Measurements from ENCODE around the gene KRTAP10-6. TPM values are rescaled to one million over a fixed set of nuclear protein-coding genes. Genes with fewer than 3 reads are reported as not detected.

Gene KRTAP10-6
- total RNA-seq, 1 experiment from 2014 or later = not detected

- TF ChIP-seq FOSL1 (IDR thresholded peaks at IDR 0.05; ENCODE audit: low read depth) (no peak), REST (IDR thresholded peaks at IDR 0.05; ENCODE audit: low read depth) (no peak), YY1 (IDR thresholded peaks at IDR 0.05; ENCODE audit: extremely low read depth, insufficient replicate concordance, low read depth, low read length) (no peak), TCF7L2 (IDR thresholded peaks at IDR 0.05; ENCODE audit: borderline replicate concordance, extremely low read depth, insufficient read depth, insufficient read length) (no peak), CBX3 (IDR thresholded peaks at IDR 0.05; ENCODE audit: low read depth) (no peak), EZH2phosphoT487 (IDR thresholded peaks at IDR 0.05; ENCODE audit: borderline replicate concordance) (no peak), ATF3 (IDR thresholded peaks at IDR 0.05) (no peak), CEBPB (IDR thresholded peaks at IDR 0.05; ENCODE audit: low read depth) (no peak), SRF (IDR thresholded peaks at IDR 0.05; ENCODE audit: low read depth) (no peak), MAX (IDR thresholded peaks at IDR 0.05) (no peak), CTCF (IDR thresholded peaks at IDR 0.05 in 2 of 3, conservative IDR thresholded peaks at IDR 0.05 in 1 of 3; ENCODE audit: borderline replicate concordance in 1 of 3, insufficient read depth in 1 of 3, low read depth in 2 of 3, low read length in 2 of 3) (no peak)
- ChIA-PET POLR2A (no interaction called here), RAD21 (ENCODE audit: low non-redundant PET in 1 of 2, low total read pairs in 2 of 2, uncharacterized antibody in 2 of 2, unreplicated experiment in 2 of 2) (no interaction called here), CTCF (no interaction called here)
- Histone ChIP-seq H3K4me3 (replicated peaks in 1 of 2; ENCODE audit: low read depth in 1 of 2, low read length in 2 of 2) (no peak overlapping the region), H4K20me1 (ENCODE audit: insufficient read depth) (no peaks in the 10 kb centered on the region), H3K27ac (ENCODE audit: low read depth, low read length) (no peak overlapping the region), H3K27me3 (ENCODE audit: insufficient read depth, low read length) (no peaks in the 10 kb centered on the region), H3K79me2 (ENCODE audit: insufficient read depth, low read length) (no peaks in the 10 kb centered on the region), H3K9me3 (ENCODE audit: control insufficient read depth in 1 of 2, insufficient read depth in 1 of 2, low read depth in 1 of 2, low read length in 2 of 2) (no peaks in the 10 kb centered on the region), H2AFZ (ENCODE audit: low read depth, low read length, poor library complexity, severe bottlenecking) (no peak overlapping the region), H3K36me3 (ENCODE audit: control insufficient read depth in 1 of 2, insufficient read depth in 2 of 2, low read length in 2 of 2) (no peaks in the 10 kb centered on the region), H3K9me2 (ENCODE audit: insufficient read depth) (no peaks in the 10 kb centered on the region), H3K4me2 (ENCODE audit: low read length) (no peak overlapping the region), H3K9ac (ENCODE audit: low read length) (no peak overlapping the region), H3K4me1 (ENCODE audit: control insufficient read depth in 1 of 2, insufficient read depth in 2 of 2, low read length in 2 of 2) (peaks cover 0 to 3% of the 10 kb centered on the region in 2 experiments; a peak in 1 of 4 replicates)
- DNase-seq (ENCODE audit: low read depth, low spot score) (no peak), ATAC-seq (no peak)
- intact Hi-C loops (cut with micrococcal nuclease) = no loop called here
- BruUV-seq (replicated peaks) = no TSS peak
Measured at GRCh38 chr21:44595524-44595923, 3.2 kb upstream of the KRTAP10-6 start.

Data from HCT116 (cell line).